SK-N-SH treated with all-trans-retinoic acid at 6 μM for 48 hours (cell line): Measurements from ENCODE around the gene PARP8.
"Not testable (repeated sequence)": the region's sequence is repeated elsewhere in the genome, so short reads cannot be mapped to it uniquely, and the experiment has no call there.

Source experiments
- CSDC2 ChIP-seq: fragments of 250-450 bp; sonication (Bioruptor Pico); IDR thresholded peaks from 2 replicates; pipeline ENCODE4 v1.5.0; 2020; ENCODE audit warnings: mild to moderate bottlenecking, moderate library complexity
- GLIS3 ChIP-seq: fragments of 250-450 bp; sonication (Bioruptor Pico); IDR thresholded peaks from 2 replicates; pipeline ENCODE4 v1.5.0; 2020; ENCODE audit warnings: mild to moderate bottlenecking, moderate library complexity
- SNAI2 ChIP-seq: fragments of 250-450 bp; sonication (Bioruptor Pico); IDR thresholded peaks from 2 replicates; pipeline ENCODE4 v1.5.0; 2020; ENCODE audit warnings: mild to moderate bottlenecking, moderate library complexity
- TOX ChIP-seq: fragments of 250-450 bp; sonication (Bioruptor Pico); IDR thresholded peaks from 2 replicates; pipeline ENCODE4 v1.8.0; 2021; ENCODE audit warnings: mild to moderate bottlenecking, moderate library complexity, borderline replicate concordance
- ZNF8 ChIP-seq: fragments of 450-650 bp; formaldehyde crosslinking; IDR thresholded peaks from 2 replicates; pipeline ENCODE4 v1.5.0; 2020; ENCODE audit warnings: mild to moderate bottlenecking, moderate library complexity
- TF ChIP-seq, protein P1 (sequence below): fragments of 250-450 bp; sonication (Bioruptor Pico); IDR thresholded peaks from 2 replicates; pipeline ENCODE4 v1.8.0; 2020; ENCODE audit warnings: mild to moderate bottlenecking, moderate library complexity, borderline replicate concordance
- TF ChIP-seq, protein P2 (sequence below): fragments of 250-450 bp; sonication (Bioruptor Pico); IDR thresholded peaks from 2 replicates; pipeline ENCODE4 v1.5.1; 2020; ENCODE audit warnings: low read depth, mild to moderate bottlenecking, moderate library complexity

DNA sequence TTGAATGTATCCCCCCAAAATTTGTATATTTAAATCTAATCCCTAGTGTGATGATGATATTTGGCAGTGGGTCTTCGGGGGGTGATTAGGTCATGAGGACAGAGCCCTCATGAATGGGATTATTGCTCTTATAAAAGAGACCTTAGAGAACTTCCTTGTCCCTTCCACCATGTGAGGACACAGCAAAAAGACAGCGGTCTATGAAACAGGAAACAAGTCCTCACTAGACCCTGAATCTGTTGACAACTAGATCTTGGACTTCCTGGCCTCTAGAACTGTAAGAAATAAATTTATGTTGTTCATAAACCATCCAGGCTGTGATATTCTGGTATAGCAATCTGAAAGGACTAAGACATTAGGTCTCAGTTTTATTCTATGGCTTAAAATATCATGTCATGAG lies 28.9 kb upstream of the PARP8 start:
- not testable (repeated sequence) for TF ChIP-seq ZNF8; GLIS3 (CRISPR knock-in tag); CSDC2 (CRISPR knock-in tag); SNAI2 (CRISPR knock-in tag); TOX
- TF ChIP-seq, protein P1, sequence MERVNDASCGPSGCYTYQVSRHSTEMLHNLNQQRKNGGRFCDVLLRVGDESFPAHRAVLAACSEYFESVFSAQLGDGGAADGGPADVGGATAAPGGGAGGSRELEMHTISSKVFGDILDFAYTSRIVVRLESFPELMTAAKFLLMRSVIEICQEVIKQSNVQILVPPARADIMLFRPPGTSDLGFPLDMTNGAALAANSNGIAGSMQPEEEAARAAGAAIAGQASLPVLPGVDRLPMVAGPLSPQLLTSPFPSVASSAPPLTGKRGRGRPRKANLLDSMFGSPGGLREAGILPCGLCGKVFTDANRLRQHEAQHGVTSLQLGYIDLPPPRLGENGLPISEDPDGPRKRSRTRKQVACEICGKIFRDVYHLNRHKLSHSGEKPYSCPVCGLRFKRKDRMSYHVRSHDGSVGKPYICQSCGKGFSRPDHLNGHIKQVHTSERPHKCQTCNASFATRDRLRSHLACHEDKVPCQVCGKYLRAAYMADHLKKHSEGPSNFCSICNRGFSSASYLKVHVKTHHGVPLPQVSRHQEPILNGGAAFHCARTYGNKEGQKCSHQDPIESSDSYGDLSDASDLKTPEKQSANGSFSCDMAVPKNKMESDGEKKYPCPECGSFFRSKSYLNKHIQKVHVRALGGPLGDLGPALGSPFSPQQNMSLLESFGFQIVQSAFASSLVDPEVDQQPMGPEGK (CRISPR knock-in tag): not testable (repeated sequence)
- TF ChIP-seq, protein P2, sequence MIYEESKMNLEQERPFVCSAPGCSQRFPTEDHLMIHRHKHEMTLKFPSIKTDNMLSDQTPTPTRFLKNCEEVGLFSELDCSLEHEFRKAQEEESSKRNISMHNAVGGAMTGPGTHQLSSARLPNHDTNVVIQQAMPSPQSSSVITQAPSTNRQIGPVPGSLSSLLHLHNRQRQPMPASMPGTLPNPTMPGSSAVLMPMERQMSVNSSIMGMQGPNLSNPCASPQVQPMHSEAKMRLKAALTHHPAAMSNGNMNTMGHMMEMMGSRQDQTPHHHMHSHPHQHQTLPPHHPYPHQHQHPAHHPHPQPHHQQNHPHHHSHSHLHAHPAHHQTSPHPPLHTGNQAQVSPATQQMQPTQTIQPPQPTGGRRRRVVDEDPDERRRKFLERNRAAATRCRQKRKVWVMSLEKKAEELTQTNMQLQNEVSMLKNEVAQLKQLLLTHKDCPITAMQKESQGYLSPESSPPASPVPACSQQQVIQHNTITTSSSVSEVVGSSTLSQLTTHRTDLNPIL (CRISPR knock-in tag): not testable (repeated sequence)
